Measurements from ENCODE around the gene MPHOSPH8.
"Not testable (repeated sequence)": the region's sequence is repeated elsewhere in the genome, so short reads cannot be mapped to it uniquely, and the experiment has no call there.

The MPHOSPH8 gene

GRCh38 chr13:19634256-19634740 lies 839 bp downstream of the MPHOSPH8 start:
- DNase-seq, result no peak

DNA sequence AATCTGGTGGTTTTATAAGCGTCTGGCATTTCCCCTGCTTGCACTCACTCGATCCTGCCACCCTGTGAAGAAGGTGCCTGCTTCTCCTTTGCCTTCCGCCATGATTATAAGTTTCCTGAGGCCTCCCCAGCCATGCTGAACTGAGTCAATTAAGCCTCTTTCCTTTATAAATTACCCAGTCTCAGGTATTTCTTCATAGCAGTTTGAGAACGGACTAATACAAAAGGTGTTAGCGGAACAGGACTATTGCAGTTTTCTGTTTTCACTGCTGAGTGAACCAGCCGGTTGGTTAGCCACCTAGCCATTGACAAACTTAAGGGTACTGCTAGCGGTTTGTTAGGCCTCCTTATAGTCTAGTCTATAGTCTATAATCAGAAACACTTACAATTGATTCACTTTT lies 2.5 kb downstream of the MPHOSPH8 start:
- not testable (repeated sequence) for DNase-seq

DNA sequence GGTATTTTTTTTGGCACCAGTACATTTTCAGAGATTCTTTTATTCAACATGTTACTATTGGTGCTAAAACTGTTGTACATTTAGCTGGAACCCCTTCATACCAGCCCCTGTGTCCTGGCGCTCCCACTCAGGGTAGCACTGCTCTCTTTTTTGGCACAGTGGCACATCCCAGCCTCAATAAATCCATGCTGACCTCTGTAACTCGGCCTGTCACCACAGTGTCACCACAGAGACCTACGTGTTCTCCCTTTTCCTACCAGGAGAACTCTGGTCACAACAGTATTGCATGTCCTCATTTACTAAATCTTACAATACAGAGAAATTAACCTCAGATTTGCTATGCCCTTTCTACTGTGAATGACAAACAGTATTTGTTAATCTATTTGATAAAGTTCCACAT lies 10.2 kb downstream of the MPHOSPH8 start:
- DNase-seq, result no peak

DNA sequence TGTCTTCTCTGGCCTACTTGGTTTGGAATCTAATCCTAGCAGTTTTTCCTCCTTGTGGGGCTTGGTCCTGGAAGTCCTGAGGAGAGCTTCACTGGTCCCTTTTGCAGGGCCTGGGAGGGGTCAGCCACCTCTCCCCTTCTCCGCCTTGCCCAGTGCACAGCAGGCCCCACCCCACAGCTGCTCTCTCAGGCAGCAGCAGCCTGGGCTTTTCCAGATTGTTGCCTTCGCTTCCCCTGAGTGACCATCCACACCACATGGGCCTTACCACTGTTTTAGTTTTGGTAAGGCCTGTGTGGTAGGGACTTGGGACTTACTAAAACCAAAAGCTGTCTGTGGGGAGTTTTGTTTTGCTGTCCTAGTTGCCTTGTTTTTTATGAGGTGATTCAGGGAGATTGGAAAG lies 11.5 kb downstream of the MPHOSPH8 start:
- no peak for DNase-seq

DNA sequence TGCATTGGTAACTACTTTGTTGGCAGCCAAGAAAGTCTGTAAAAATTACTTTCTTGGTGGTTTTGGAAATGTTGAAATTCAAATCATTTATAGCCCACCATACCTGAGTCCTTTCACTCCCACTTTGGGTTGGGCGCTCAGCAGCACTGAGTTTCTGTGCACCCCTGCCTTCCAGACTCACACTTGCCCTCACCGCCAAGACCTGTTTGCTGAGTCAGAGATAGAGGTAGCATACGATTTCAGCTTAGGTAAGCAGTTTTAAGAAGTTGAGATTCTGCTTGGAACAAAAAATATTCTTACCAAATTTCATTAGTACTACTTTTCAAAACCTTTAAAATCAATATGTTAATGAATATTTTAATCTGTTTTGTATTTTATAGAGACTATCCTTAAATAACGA lies 12.6 kb downstream of the MPHOSPH8 start:
- DNase-seq, result no peak

DNA sequence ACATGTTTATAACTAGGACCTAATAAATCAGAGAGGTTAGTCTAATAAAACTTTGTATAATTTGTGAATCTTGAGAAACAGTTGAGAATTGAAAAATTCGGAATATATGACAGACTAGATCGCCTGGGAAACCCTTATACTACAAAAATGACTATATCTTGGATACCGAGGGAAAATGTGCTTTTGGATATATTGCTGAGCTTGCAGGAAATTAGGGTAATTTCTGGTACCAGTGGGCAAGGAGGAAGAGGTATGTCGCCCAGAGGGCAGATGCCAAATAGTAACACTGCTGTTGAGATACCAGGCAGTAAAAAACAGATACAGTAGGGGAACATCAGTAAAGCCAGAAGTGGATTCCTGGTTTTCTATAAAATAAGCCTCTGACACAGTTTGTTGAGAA lies 17.3 kb downstream of the MPHOSPH8 start:
- no peak for DNase-seq

DNA sequence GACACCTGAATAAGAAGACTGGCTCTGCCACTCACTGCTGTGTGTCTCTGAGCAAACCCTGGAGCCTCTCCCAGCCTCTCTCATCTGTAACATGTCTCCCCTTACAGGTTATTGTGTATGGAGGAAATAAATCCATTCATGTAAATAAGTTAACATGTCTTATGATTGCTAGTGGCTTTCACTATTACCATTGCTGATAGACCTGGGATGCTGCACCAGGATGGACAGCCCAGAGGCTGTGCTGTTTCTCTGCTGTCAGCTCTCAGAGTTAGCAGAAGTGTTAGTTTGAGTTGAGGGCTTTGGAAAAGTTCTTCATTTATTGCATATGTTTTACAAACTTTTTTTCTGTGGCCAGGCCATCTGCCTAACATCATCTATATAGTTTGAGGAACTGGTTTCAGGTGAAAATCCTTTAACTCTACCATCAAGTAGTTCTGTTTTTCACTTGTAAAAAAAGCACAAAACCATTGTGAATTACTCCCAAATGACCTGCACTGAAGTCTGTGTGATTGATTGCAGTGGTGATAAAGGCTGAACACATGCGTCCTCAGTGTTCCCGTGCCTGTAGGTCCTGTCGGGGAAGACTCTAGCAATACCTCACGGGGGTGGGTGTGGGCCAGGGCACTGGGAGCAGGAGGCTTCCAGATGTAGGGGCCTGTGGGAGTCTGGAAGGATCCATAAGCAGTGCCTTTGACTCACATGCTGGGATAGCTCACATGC lies 24.6 kb downstream of the MPHOSPH8 start:
- no peak for DNase-seq

- DNase-seq, result no peak
Observed at GRCh38 chr13:19658831-19659230, 25.4 kb downstream of the MPHOSPH8 start.

- no peak for DNase-seq
Observed at GRCh38 chr13:19661126-19661525, 27.7 kb downstream of the MPHOSPH8 start.

- no peak for DNase-seq
Observed at GRCh38 chr13:19661561-19661960, 28.1 kb downstream of the MPHOSPH8 start.

GRCh38 chr13:19663416-19663979 lies 30.0 kb downstream of the MPHOSPH8 start:
- DNase-seq, result no peak

DNA sequence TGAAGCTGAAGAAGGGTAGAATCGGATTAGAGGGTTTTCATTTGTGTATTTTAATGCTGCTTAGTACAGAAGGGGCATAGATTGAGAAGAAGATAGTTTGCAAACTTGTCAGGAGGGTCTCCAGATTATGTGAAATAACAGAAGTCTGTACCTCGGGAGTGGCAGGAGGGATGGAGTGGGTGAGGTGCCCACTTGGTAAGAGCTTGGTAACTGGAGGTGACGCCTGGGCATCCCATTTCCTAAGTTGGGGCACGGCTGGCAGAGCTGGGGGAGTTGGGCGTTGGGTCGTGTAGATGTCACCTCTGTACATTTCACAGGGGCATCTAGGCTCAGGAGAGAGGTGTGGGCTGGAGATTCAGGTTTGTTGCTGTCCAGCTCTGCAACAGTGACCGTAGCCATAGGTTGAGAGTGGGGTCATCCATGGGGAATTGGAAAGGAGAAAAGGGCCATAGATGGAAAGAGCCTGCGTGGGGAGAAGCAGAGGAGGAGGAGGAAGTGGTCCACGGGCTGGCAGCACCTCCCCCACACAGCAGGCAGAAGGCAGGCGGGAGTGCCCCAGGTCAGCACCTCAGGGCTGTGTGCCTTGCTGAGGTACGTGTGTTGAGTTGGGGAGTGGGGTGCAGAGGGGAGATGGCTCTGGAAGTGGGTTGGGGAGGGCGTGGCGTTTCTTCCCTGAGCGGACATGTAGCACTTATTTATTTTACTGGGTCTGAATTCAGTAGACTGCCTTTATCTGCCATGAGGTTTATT lies 31.2 kb downstream of the MPHOSPH8 start:
- DNase-seq, result no peak

DNA sequence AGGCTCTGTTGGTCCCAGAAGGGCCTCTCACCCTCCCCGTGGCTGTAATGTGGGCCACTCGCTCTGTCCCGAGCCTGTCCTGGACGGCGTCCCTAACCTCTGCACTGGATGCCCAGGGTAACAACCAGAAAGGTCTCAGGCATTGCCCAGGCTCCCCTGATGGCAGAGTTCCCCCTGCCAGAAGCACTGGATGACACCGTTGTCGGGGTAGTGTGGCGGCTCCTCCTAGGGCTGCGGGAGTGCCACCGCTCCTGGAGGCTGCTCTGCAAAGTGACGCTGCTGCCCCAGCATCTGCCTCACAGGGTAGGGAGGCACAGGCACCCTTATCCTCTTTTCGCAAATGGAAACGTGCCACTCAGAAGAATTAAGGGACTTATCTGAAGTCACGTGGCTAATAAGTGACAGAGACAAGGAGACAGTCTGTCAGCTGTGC lies 32.0 kb downstream of the MPHOSPH8 start:
- no peak for DNase-seq

DNA sequence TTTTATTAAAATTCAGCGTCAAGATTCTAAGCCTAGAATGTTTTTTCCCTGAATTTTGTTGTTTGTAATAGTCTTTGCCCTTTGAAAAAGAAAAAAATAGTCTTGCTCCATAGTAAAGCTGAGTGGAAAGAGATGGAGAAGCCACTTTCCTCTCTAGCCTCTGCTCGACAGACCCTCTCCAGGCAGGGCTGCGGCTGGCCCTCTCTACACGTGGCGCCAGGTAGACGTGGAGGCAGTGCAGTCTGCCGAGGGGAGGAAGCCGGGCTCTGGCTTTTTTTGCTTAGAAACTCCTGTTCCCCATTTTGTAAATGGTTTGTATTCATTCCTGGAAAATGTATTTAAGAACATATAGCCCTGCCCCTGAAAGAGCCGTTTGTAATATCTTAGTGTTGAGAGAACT lies 35.3 kb downstream of the MPHOSPH8 start:
- DNase-seq, result no peak

- no peak for DNase-seq
Observed at GRCh38 chr13:19670147-19670546, 36.7 kb downstream of the MPHOSPH8 start.

DNA sequence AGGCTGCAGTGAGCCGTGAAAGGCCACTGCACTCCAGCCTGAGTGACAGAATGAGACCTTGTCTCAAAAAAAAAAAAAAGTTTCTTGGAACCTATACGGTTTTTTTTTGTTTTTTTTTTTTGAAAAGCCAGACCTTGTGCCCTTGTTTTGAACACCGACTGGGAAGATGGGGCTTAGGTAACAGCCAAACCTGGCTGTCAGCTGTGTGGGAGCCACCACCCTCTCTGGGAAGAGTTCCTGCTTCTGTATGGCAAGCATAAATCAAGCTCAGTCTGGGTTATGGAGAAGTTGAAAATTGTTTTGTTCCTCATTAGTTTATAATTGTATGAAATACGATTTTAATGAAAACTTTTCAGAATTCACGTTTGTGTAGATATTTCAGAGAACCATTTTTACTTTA lies 39.5 kb downstream of the MPHOSPH8 start:
- DNase-seq, result no peak

GRCh38 chr13:19673473-19674430 lies 40.3 kb downstream of the MPHOSPH8 start:
- no peak for DNase-seq

GRCh38 chr13:19674898-19675297 lies 41.4 kb downstream of the MPHOSPH8 start:
- DNase-seq, result no peak

GRCh38 chr13:19676168-19676567 lies 42.7 kb downstream of the MPHOSPH8 start:
- DNase-seq, result no peak

GRCh38 chr13:19680751-19681150 lies 47.3 kb downstream of the MPHOSPH8 start:
- DNase-seq, result no peak

- no peak for DNase-seq
Observed at GRCh38 chr13:19681517-19681916, 48.1 kb downstream of the MPHOSPH8 start.

- no peak for DNase-seq
Observed at GRCh38 chr13:19685034-19685433, 51.6 kb downstream of the MPHOSPH8 start.

DNA sequence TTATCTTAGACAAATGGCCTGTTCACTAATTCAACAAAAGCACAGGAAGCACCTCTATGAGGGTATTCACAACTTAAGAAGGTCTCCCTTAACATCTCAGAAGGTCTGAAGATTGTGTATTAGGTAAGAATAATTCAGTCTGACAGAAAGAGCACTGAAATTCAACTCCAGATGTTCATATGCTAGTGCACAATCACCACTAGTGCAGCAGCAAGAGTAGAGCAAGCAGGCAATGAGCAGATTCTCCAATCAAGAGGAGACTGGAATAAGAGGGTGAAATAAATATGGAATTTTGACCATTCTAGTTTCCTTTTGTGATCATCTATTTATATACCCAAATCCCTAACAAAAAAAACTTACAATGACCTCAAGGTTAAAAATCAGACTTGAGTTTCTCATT lies 52.0 kb downstream of the MPHOSPH8 start:
- DNase-seq, result no peak

Measured in effector CD4-positive, alpha-beta T cell (primary cell).